PC-3 (cell line): ENCODE measurements around the gene SELENOP.

Source experiments
- EZH2 ChIP-seq: fragments of 300-600 bp; sonication (generic); IDR thresholded peaks from one replicate; pipeline ENCODE4 v1.6.1; 2017; ENCODE audit warnings: antibody characterized with exemption, mild to moderate bottlenecking, low read length; ENCODE audit not compliant: unreplicated experiment
- EZH2phosphoT487 ChIP-seq: fragments of 300-600 bp; sonication (generic); IDR thresholded peaks from 2 replicates; pipeline ENCODE4 v1.6.1; 2018; ENCODE audit warnings: mild to moderate bottlenecking, antibody characterized with exemption, low read length, borderline replicate concordance
- TF ChIP-seq, protein P1 (sequence below): fragments of 300-600 bp; sonication (generic); conservative IDR thresholded peaks from 2 replicates; pipeline ENCODE4 v1.5.1; 2017; ENCODE audit warnings: antibody characterized with exemption, low read depth, mild to moderate bottlenecking, low read length

DNA sequence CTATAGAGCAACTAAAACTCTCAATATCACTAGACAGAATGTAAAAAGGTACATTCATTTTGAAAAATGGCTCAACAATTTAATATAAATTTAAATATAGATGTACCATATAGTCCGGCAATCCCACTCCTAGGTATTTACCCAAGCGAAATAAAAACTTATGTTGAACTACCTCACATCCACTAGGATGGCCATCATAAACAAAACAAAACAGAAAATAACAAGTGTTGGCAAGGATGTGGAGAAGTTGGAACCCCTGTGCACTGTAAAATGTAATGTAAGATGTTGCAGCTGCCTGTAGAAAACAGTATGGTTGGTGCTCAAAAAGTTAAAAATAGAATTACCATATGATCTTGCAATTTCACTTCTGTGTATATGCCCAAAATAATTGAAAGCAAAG is 36.9 kb upstream of the SELENOP start:
- TF ChIP-seq, protein P1, sequence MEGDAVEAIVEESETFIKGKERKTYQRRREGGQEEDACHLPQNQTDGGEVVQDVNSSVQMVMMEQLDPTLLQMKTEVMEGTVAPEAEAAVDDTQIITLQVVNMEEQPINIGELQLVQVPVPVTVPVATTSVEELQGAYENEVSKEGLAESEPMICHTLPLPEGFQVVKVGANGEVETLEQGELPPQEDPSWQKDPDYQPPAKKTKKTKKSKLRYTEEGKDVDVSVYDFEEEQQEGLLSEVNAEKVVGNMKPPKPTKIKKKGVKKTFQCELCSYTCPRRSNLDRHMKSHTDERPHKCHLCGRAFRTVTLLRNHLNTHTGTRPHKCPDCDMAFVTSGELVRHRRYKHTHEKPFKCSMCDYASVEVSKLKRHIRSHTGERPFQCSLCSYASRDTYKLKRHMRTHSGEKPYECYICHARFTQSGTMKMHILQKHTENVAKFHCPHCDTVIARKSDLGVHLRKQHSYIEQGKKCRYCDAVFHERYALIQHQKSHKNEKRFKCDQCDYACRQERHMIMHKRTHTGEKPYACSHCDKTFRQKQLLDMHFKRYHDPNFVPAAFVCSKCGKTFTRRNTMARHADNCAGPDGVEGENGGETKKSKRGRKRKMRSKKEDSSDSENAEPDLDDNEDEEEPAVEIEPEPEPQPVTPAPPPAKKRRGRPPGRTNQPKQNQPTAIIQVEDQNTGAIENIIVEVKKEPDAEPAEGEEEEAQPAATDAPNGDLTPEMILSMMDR, result no peak
- TF ChIP-seq EZH2phosphoT487 (no peak), EZH2 (no peak)
